Trophoblast cell (in vitro differentiated cells and primary cell): Measurements from ENCODE around the gene RSPO4.

Experiments used
- DNase-seq, 2 donors: peaks; one replicate each; pipeline ENCODE4 v3.0.0-alpha.2; 2016
- H2AFZ ChIP-seq: 2 replicates; pipeline ENCODE4 v1.6.1; 2013; ENCODE audit warnings: low read length, moderate library complexity, mild to moderate bottlenecking; ENCODE audit not compliant: insufficient read depth, poor library complexity
- H2AK5ac ChIP-seq: 2 replicates; pipeline ENCODE4 v1.6.1; 2013; ENCODE audit warnings: mild to moderate bottlenecking, low read length
- H2BK120ac ChIP-seq: 2 replicates; pipeline ENCODE4 v1.6.1; 2013; ENCODE audit warnings: low read length, mild to moderate bottlenecking, moderate library complexity; ENCODE audit not compliant: insufficient read depth, poor library complexity
- H2BK12ac ChIP-seq: 2 replicates; pipeline ENCODE4 v1.6.1; 2013; ENCODE audit warnings: mild to moderate bottlenecking, low read length, moderate library complexity
- H2BK5ac ChIP-seq: 2 replicates; pipeline ENCODE4 v1.6.1; 2013; ENCODE audit warnings: low read length, low read depth, moderate library complexity, mild to moderate bottlenecking; ENCODE audit not compliant: poor library complexity
- H3K14ac ChIP-seq: 2 replicates; pipeline ENCODE4 v1.6.1; 2013; ENCODE audit warnings: mild to moderate bottlenecking, low read length
- H3K18ac ChIP-seq: 2 replicates; pipeline ENCODE4 v1.6.1; 2013; ENCODE audit warnings: mild to moderate bottlenecking, low read length
- H3K23ac ChIP-seq: 2 replicates; pipeline ENCODE4 v1.6.1; 2013; ENCODE audit warnings: low read length
- H3K27ac ChIP-seq: 2 replicates; pipeline ENCODE4 v1.5.1; 2013; ENCODE audit warnings: low read depth, mild to moderate bottlenecking, inconsistent platforms, low read length, moderate library complexity
- H3K27me3 ChIP-seq: 2 replicates; pipeline ENCODE4 v1.6.1; 2013; ENCODE audit warnings: inconsistent platforms, mild to moderate bottlenecking, low read length, moderate library complexity; ENCODE audit not compliant: insufficient read depth
- H3K36me3 ChIP-seq, 2 experiments: 1 replicate in 1 of 2; 2 replicates in 1 of 2; pipeline ENCODE4 v1.6.1; 2013; ENCODE audit warnings: low read length in 2 of 2, mild to moderate bottlenecking in 2 of 2, moderate library complexity in 1 of 2; ENCODE audit not compliant: insufficient read depth in 2 of 2, control insufficient read depth in 1 of 2
- H3K4ac ChIP-seq: 2 replicates; pipeline ENCODE4 v1.6.1; 2013; ENCODE audit warnings: low read depth, mild to moderate bottlenecking, low read length, moderate library complexity
- H3K4me1 ChIP-seq, 2 experiments: 1 replicate in 1 of 2; 2 replicates in 1 of 2; pipeline ENCODE4 v1.6.1; 2013; ENCODE audit warnings: low read length in 2 of 2, mild to moderate bottlenecking in 2 of 2, moderate library complexity in 1 of 2; ENCODE audit not compliant: insufficient read depth in 2 of 2, control insufficient read depth in 1 of 2
- H3K4me2 ChIP-seq: 2 replicates; pipeline ENCODE4 v1.6.1; 2013; ENCODE audit warnings: inconsistent platforms, mild to moderate bottlenecking, low read length, moderate library complexity
- H3K4me3 ChIP-seq: 2 replicates; pipeline ENCODE4 v1.5.1; 2013; ENCODE audit warnings: mild to moderate bottlenecking, low read depth, low read length, inconsistent platforms
- H3K79me1 ChIP-seq: one replicate; pipeline ENCODE4 v1.6.1; 2013; ENCODE audit warnings: low read length
- H3K79me2 ChIP-seq: 2 replicates; pipeline ENCODE4 v1.6.1; 2013; ENCODE audit warnings: low read length, mild to moderate bottlenecking; ENCODE audit not compliant: control insufficient read depth, insufficient read depth, poor library complexity
- H3K9ac ChIP-seq: 2 replicates; pipeline ENCODE4 v1.6.1; 2013; ENCODE audit warnings: mild to moderate bottlenecking, low read length
- H3K9me3 ChIP-seq: 2 replicates; pipeline ENCODE4 v1.6.1; 2013; ENCODE audit warnings: low read depth, mild to moderate bottlenecking, control low read depth, inconsistent platforms, low read length; ENCODE audit not compliant: insufficient read depth
- H4K12ac ChIP-seq: 2 replicates; pipeline ENCODE4 v1.6.1; 2013; ENCODE audit warnings: low read depth, mild to moderate bottlenecking, low read length, moderate library complexity
- H4K8ac ChIP-seq: 2 replicates; pipeline ENCODE4 v1.6.1; 2013; ENCODE audit warnings: low read depth, mild to moderate bottlenecking, low read length, moderate library complexity
- H4K91ac ChIP-seq: one replicate; pipeline ENCODE4 v1.6.1; 2013; ENCODE audit warnings: low read depth, mild to moderate bottlenecking, low read length, moderate library complexity
- WGBS: extraction: QIAGEN DNeasy Blood & Tissue Kit; methylation state at CpG from one replicate; pipeline ENCODE4 v1.1.7; 2013; ENCODE audit warnings: missing lambda C conversion rate; ENCODE audit not compliant: insufficient read length, insufficient coverage; ENCODE audit errors: extremely low coverage; 5-methylcytosine and 5-hydroxymethylcytosine counted together

The RSPO4 gene

GRCh38 chr20:921068-921467 lies 81.0 kb downstream of the RSPO4 start:
- H4K12ac ChIP-seq = no peak overlapping the region
- no peak for DNase-seq
- peaks cover 4 to 5% of the 10 kb centered on the region in 2 experiments for H3K4me1 ChIP-seq
- H3K79me1 ChIP-seq = no peaks in the 10 kb centered on the region
- H3K18ac ChIP-seq = no peak overlapping the region
- H3K9me3 ChIP-seq = no peaks in the 10 kb centered on the region
- H4K8ac ChIP-seq = no peak overlapping the region
- H2AK5ac ChIP-seq = no peak overlapping the region
- H3K27ac ChIP-seq = no peak overlapping the region
- H4K91ac ChIP-seq = no peak overlapping the region
- H3K79me2 ChIP-seq = no peaks in the 10 kb centered on the region
- no peak overlapping the region for H2BK12ac ChIP-seq
- H2AFZ ChIP-seq = no peak overlapping the region
- H3K27me3 ChIP-seq = no peaks in the 10 kb centered on the region
- no peak overlapping the region for H3K9ac ChIP-seq
- no peak overlapping the region for H3K14ac ChIP-seq
- no peak overlapping the region for H2BK5ac ChIP-seq
- H3K4me3 ChIP-seq = no peak overlapping the region
- no peak overlapping the region for H3K4me2 ChIP-seq
- no peak overlapping the region for H2BK120ac ChIP-seq
- no peak overlapping the region for H3K23ac ChIP-seq
- H3K36me3 ChIP-seq = no peaks in the 10 kb centered on the region
- no CpG with 5 or more reads among the region's 5 CpGs for WGBS
- no peak overlapping the region for H3K4ac ChIP-seq

DNA sequence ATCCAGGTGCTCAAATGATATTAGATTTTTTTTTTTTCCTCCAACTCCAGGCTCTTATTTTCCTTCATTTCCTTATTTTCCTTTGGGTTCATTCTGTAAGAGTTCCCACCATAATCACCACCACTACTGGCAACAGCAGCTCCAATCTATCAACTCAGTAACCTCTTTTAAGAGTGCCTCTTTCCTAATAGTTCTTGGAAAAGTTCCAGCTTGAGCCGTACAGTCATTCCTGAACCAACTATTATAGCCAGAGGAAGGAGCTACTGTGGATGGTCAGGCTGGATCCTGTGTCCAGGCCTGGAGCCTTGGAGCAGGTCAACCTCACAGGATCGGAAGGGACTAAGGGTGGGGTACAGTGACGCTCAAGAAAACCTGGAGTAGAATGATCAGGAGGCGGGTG lies 81.8 kb downstream of the RSPO4 start:
- no peak overlapping the region for H3K14ac ChIP-seq
- no peak overlapping the region for H2BK120ac ChIP-seq
- no peak overlapping the region for H3K27ac ChIP-seq
- no peak overlapping the region for H3K4me2 ChIP-seq
- H3K9ac ChIP-seq = no peak overlapping the region
- H4K12ac ChIP-seq = no peak overlapping the region
- H3K23ac ChIP-seq = no peak overlapping the region
- WGBS = no CpG with 5 or more reads among the region's 4 CpGs
- H3K9me3 ChIP-seq = no peaks in the 10 kb centered on the region
- H4K91ac ChIP-seq = no peak overlapping the region
- H3K4ac ChIP-seq = no peak overlapping the region
- no peak overlapping the region for H2AK5ac ChIP-seq
- H3K18ac ChIP-seq = no peak overlapping the region
- H2BK5ac ChIP-seq = no peak overlapping the region
- H2BK12ac ChIP-seq = no peak overlapping the region
- no peaks in the 10 kb centered on the region for H3K79me1 ChIP-seq
- no peak overlapping the region for H4K8ac ChIP-seq
- no peaks in the 10 kb centered on the region for H3K36me3 ChIP-seq
- no peak for DNase-seq
- no peaks in the 10 kb centered on the region for H3K79me2 ChIP-seq
- no peak overlapping the region for H3K4me3 ChIP-seq
- H3K4me1 ChIP-seq = peaks cover 5 to 7% of the 10 kb centered on the region in 2 experiments
- H3K27me3 ChIP-seq = no peaks in the 10 kb centered on the region
- H2AFZ ChIP-seq = no peak overlapping the region

DNA sequence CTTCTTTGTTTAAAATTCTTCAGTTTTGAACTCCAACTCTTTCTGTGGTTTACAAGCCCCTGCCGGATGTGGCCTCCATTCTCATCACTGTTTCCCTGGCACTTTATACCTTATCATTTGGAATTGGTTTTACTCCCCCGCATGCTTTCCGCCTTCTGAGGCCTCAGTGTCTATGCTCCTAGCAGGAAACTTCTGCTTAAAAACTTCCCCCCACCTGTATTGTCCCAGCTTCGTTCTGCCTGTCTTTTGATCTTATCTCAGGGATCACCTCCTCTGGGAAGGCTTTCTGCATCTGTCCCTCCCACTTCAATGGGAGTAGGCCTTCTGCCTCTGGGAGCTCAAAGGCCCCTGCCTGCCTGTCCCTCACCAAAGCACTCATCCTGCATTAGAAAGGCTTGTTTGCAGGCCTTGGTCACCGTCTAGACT lies 82.6 kb downstream of the RSPO4 start:
- Histone ChIP-seq H3K79me2 (no peaks in the 10 kb centered on the region), H4K91ac (no peak overlapping the region), H2AFZ (no peak overlapping the region), H3K9ac (no peak overlapping the region), H3K14ac (no peak overlapping the region), H2BK5ac (no peak overlapping the region), H3K79me1 (no peaks in the 10 kb centered on the region), H3K4me3 (no peak overlapping the region), H3K36me3 (no peaks in the 10 kb centered on the region), H3K27me3 (no peaks in the 10 kb centered on the region), H2BK12ac (no peak overlapping the region), H2BK120ac (no peak overlapping the region), H4K8ac (no peak overlapping the region), H3K4me1 (peaks cover 5 to 7% of the 10 kb centered on the region in 2 experiments), H3K27ac (no peak overlapping the region), H2AK5ac (no peak overlapping the region), H4K12ac (no peak overlapping the region), H3K18ac (no peak overlapping the region), H3K9me3 (no peaks in the 10 kb centered on the region), H3K4ac (no peak overlapping the region), H3K4me2 (no peak overlapping the region), H3K23ac (no peak overlapping the region)
- no CpG with 5 or more reads among the region's 5 CpGs for WGBS
- DNase-seq = no peak

DNA sequence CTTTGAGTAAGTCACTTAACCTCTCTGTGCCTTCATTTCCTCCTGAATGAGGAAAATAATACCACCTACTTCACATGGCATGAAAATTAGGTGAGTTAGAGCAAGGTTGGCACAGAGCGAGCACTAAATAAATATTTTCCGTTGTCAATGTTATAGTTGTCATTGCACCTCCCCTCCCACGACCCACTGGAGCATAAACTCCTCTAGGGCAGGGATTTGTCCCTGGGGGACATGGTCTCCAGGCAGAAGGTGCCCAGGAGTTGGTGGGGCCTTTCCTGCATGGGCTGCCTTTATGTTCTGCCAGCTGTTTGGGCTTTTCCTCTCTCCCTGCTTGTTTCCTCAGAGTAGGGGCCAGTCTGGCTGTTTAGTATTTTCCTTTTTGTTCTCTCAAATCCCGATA lies 84.7 kb downstream of the RSPO4 start:
- no peaks in the 10 kb centered on the region for H3K79me2 ChIP-seq
- no peak overlapping the region for H3K27ac ChIP-seq
- H4K12ac ChIP-seq = no peak overlapping the region
- H3K4me2 ChIP-seq = no peak overlapping the region
- H3K14ac ChIP-seq = no peak overlapping the region
- H3K18ac ChIP-seq = no peak overlapping the region
- H4K91ac ChIP-seq = no peak overlapping the region
- no peaks in the 10 kb centered on the region for H3K27me3 ChIP-seq
- no peak overlapping the region for H2BK12ac ChIP-seq
- H3K4me3 ChIP-seq = no peak overlapping the region
- no peak overlapping the region for H2AFZ ChIP-seq
- no peak overlapping the region for H2AK5ac ChIP-seq
- H3K23ac ChIP-seq = no peak overlapping the region
- DNase-seq = no peak
- no CpG with 5 or more reads among the region's 4 CpGs for WGBS
- H2BK120ac ChIP-seq = no peak overlapping the region
- no peaks in the 10 kb centered on the region for H3K36me3 ChIP-seq
- H3K4ac ChIP-seq = no peak overlapping the region
- no peaks in the 10 kb centered on the region for H3K79me1 ChIP-seq
- no peak overlapping the region for H4K8ac ChIP-seq
- no peaks in the 10 kb centered on the region for H3K9me3 ChIP-seq
- peaks cover 7 to 8% of the 10 kb centered on the region in 2 experiments for H3K4me1 ChIP-seq
- no peak overlapping the region for H3K9ac ChIP-seq
- no peak overlapping the region for H2BK5ac ChIP-seq
